Testis (tissue), 2 donors: ENCODE measurements around the gene CRYL1.

Experiments
- POLR2A ChIP-seq: fragments of 450-650 bp; IDR thresholded peaks from one replicate; pipeline ENCODE4 v1.6.1; 2017; ENCODE audit warnings: antibody characterized with exemption, mild to moderate bottlenecking, moderate library complexity
- TF ChIP-seq, protein P1 (sequence below), 3 experiments: fragments of 450-650 bp in 2 of 3; fragments of 200-600 bp in 1 of 3; sonication (generic) in 1 of 3; IDR thresholded peaks; one replicate each; pipeline ENCODE4 v1.5.1; 2016 to 2019; ENCODE audit warnings: antibody characterized with exemption in 3 of 3, mild to moderate bottlenecking in 2 of 3, moderate library complexity in 1 of 3

DNA sequence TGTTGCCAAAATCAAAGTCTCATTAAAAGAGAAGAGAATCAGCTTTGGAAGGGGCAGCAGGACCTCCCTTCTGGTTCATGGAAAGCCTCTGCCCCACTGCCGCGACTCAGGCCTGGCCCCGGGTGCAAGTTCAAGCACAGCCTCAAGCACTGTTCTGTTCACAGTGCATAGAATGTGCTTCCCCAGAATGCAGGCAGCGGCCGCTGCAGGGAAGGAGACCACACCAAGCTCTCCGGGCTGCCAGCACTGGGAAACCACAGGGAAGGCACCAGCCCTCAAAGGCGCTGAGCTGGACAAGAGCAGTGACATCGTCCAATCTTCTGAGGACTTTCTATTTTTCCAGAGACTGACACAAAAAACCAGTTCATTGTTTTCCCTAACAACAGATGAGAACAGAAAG is 55.5 kb downstream of the CRYL1 start:
- TF ChIP-seq, protein P1, sequence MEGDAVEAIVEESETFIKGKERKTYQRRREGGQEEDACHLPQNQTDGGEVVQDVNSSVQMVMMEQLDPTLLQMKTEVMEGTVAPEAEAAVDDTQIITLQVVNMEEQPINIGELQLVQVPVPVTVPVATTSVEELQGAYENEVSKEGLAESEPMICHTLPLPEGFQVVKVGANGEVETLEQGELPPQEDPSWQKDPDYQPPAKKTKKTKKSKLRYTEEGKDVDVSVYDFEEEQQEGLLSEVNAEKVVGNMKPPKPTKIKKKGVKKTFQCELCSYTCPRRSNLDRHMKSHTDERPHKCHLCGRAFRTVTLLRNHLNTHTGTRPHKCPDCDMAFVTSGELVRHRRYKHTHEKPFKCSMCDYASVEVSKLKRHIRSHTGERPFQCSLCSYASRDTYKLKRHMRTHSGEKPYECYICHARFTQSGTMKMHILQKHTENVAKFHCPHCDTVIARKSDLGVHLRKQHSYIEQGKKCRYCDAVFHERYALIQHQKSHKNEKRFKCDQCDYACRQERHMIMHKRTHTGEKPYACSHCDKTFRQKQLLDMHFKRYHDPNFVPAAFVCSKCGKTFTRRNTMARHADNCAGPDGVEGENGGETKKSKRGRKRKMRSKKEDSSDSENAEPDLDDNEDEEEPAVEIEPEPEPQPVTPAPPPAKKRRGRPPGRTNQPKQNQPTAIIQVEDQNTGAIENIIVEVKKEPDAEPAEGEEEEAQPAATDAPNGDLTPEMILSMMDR (IDR thresholded peaks at IDR 0.05), result no peak
- no peak for TF ChIP-seq POLR2A
